AG09309 (cell line): ENCODE results near the gene DEPDC5.

Experiments used
- DNase-seq: peaks from one replicate; pipeline ENCODE4 v3.0.0-alpha.2; 2010; ENCODE audit warnings: low read depth
- H3K4me3 ChIP-seq: 2 replicates; pipeline ENCODE4 v1.5.1; 2011; ENCODE audit warnings: mild to moderate bottlenecking, low read depth, low read length, moderate library complexity; ENCODE audit not compliant: control insufficient read depth
- TF ChIP-seq, protein P1 (sequence below): IDR thresholded peaks from 2 replicates; pipeline ENCODE4 v1.5.1; 2011; ENCODE audit warnings: mild to moderate bottlenecking, low read depth, low read length, inconsistent platforms; ENCODE audit not compliant: insufficient read depth, control insufficient read depth; ENCODE audit errors: missing control alignments

Gene DEPDC5

DNA sequence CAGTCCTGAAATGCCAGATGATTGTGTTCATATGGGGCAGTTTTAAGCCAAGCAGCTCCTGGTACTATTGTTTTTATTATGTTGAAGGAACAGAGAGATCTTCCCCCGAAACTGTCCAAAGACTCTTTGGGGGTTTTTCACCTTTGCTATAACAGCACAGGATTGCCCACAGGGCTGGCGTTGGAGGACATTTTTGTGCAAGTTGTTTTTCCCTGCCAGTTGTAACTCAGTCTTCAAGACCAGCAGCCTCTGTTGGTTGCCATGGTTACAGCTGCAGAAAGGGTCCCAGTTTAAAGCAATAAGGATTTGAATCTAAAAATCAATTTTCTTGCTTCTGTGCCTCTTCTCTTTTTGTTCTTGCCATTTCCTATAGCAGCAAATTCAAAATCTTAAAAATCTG lies 145.1 kb downstream of the DEPDC5 start:
- TF ChIP-seq, protein P1, sequence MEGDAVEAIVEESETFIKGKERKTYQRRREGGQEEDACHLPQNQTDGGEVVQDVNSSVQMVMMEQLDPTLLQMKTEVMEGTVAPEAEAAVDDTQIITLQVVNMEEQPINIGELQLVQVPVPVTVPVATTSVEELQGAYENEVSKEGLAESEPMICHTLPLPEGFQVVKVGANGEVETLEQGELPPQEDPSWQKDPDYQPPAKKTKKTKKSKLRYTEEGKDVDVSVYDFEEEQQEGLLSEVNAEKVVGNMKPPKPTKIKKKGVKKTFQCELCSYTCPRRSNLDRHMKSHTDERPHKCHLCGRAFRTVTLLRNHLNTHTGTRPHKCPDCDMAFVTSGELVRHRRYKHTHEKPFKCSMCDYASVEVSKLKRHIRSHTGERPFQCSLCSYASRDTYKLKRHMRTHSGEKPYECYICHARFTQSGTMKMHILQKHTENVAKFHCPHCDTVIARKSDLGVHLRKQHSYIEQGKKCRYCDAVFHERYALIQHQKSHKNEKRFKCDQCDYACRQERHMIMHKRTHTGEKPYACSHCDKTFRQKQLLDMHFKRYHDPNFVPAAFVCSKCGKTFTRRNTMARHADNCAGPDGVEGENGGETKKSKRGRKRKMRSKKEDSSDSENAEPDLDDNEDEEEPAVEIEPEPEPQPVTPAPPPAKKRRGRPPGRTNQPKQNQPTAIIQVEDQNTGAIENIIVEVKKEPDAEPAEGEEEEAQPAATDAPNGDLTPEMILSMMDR = no peak
- DNase-seq = no peak
- no peak overlapping the region for H3K4me3 ChIP-seq

- no peak overlapping the region for H3K4me3 ChIP-seq
- TF ChIP-seq, protein P1 = no peak
- DNase-seq = no peak
Measured at GRCh38 chr22:31899669-31900068, 145.8 kb downstream of the DEPDC5 start.

- H3K4me3 ChIP-seq = no peak overlapping the region
- DNase-seq = no peak
- TF ChIP-seq, protein P1 = no peak
Measured at GRCh38 chr22:31901388-31902137, 147.7 kb downstream of the DEPDC5 start.

GRCh38 chr22:31904651-31905050 lies 150.8 kb downstream of the DEPDC5 start:
- no peak overlapping the region for H3K4me3 ChIP-seq
- TF ChIP-seq, protein P1 = no peak
- DNase-seq = no peak

- TF ChIP-seq, protein P1 = no peak
- H3K4me3 ChIP-seq = no peak overlapping the region
Measured at GRCh38 chr22:31905356-31905755, 151.5 kb downstream of the DEPDC5 start.

DNA sequence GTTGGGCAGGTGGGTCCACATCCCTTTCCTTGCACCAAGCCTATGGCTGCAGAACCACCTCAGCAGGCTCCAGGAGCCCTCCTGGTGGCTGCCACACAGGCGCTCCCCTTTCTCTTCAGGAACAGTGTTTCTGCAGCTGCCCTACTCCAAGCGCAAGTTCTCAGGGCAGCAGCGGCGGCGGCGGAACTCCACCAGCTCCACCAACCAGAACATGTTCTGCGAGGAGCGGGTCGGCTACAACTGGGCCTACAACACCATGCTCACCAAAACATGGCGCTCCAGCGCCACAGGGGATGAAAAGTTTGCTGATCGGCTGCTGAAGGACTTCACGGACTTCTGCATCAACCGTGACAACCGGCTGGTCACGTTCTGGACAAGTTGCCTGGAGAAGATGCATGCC lies 152.3 kb downstream of the DEPDC5 start:
- no peak overlapping the region for H3K4me3 ChIP-seq
- TF ChIP-seq, protein P1 = no peak
- DNase-seq = no peak

More at GRCh38 chr22:31905356-31905755, 151.5 kb downstream of the DEPDC5 start:
- DNase-seq = no peak
